Placental pericyte (primary cell): ENCODE results near the gene OR5D18. TPM values are rescaled to one million over a fixed set of nuclear protein-coding genes. Genes with fewer than 3 reads are reported as not detected.

Experiments used
- small RNA-seq: library from RNA; depleted of rRNA; stranded (forward); fragments of <200 nt; gene quantifications from one replicate; pipeline ENCODE3, GENCODE V24; 2012; ENCODE audit warnings: low replicate concordance
- total RNA-seq: library from RNA; depleted of rRNA; stranded (reverse); fragments of >200 nt; gene quantifications from 2 replicates; pipeline ENCODE4 v1.2.3, GENCODE V29; 2012

The OR5D18 gene
- not detected in 2 replicates for total RNA-seq

GRCh38 chr11:55819330-55819729, at the start of gene OR5D18:
Gene OR5D18, plus strand, starts transcription at chr11:55819630. Its CDS starts 0 bp downstream, at chr11:55819630.

GRCh38 chr11:55773138-55773537, 46.3 kb upstream of the OR5D18 start, which contains the start of gene OR5D13:
Gene OR5D13, plus strand, starts transcription at chr11:55773438. Its CDS starts 0 bp downstream, at chr11:55773438.

GRCh38 chr11:55795256-55795655, 24.2 kb upstream of the OR5D18 start, which contains the start of gene OR5D14:
Gene OR5D14, plus strand, starts transcription at chr11:55795556. Its CDS starts 0 bp downstream, at chr11:55795556.

GRCh38 chr11:55811067-55811466, 8.4 kb upstream of the OR5D18 start, which contains the start of gene OR5L1:
Gene OR5L1, plus strand, starts transcription at chr11:55811367. Its CDS starts 100 bp downstream, at chr11:55811467.

GRCh38 chr11:55826919-55827318, 7.5 kb downstream of the OR5D18 start, which contains the start of gene OR5L2:
Gene OR5L2, plus strand, starts transcription at chr11:55827219. Its CDS starts 0 bp downstream, at chr11:55827219.

GRCh38 chr11:55838452-55838851, 19.0 kb downstream of the OR5D18 start, which contains the start of gene OR5D16:
Gene OR5D16, plus strand, starts transcription at chr11:55838752. Its CDS starts 0 bp downstream, at chr11:55838752.

Small RNAs within 50 kb of the gene (small RNA-seq; reads per million reads assigned to genes)
- gene AC036111.3: not detected

Other genes with a start within 250 kb of the OR5D18 start
- not detected in 2 replicates for gene OR4C16, start 247.5 kb upstream of the OR5D18 start, total RNA-seq
- not detected in 2 replicates for gene OR4C11, start 212.0 kb upstream of the OR5D18 start, total RNA-seq
- gene OR4P4, start 184.5 kb upstream of the OR5D18 start, total RNA-seq: not detected in 2 replicates
- not detected in 2 replicates for gene OR4S2, start 171.3 kb upstream of the OR5D18 start, total RNA-seq
- gene OR4C6, start 157.4 kb upstream of the OR5D18 start, total RNA-seq: not detected in 2 replicates
- not detected in 2 replicates for gene OR5D13, start 46.2 kb upstream of the OR5D18 start, total RNA-seq
- gene OR5D14, start 24.1 kb upstream of the OR5D18 start, total RNA-seq: not detected in 2 replicates
- not detected in 2 replicates for gene OR5L1, start 8.3 kb upstream of the OR5D18 start, total RNA-seq
- gene OR5L2, start 7.6 kb downstream of the OR5D18 start, total RNA-seq: not detected in 2 replicates
- not detected in 2 replicates for gene OR5D16, start 19.1 kb downstream of the OR5D18 start, total RNA-seq
- not detected in 2 replicates for gene TRIM51, start 63.7 kb downstream of the OR5D18 start, total RNA-seq
- gene OR5W2, start 95.0 kb downstream of the OR5D18 start, total RNA-seq: not detected in 2 replicates
- gene OR5I1, start 116.8 kb downstream of the OR5D18 start, total RNA-seq: not detected in 2 replicates
- not detected in 2 replicates for gene OR10AG1, start 150.3 kb downstream of the OR5D18 start, total RNA-seq
- not detected in 2 replicates for gene OR5F1, start 175.0 kb downstream of the OR5D18 start, total RNA-seq
- gene OR5AS1, start 208.0 kb downstream of the OR5D18 start, total RNA-seq: not detected in 2 replicates